GM21360 (cell line): ENCODE data around the gene ASB7.
"Not testable (repeated sequence)": the region's sequence is repeated elsewhere in the genome, so short reads cannot be mapped to it uniquely, and the experiment has no call there.

ENCODE experiments used
- ATAC-seq: cut with Tn5 transposase; IDR thresholded peaks from one replicate; pipeline ENCODE4 v1.9.1; 2021; ENCODE audit warnings: mild to moderate bottlenecking, moderate library complexity; ENCODE audit not compliant: unreplicated experiment

ASB7 gene

DNA sequence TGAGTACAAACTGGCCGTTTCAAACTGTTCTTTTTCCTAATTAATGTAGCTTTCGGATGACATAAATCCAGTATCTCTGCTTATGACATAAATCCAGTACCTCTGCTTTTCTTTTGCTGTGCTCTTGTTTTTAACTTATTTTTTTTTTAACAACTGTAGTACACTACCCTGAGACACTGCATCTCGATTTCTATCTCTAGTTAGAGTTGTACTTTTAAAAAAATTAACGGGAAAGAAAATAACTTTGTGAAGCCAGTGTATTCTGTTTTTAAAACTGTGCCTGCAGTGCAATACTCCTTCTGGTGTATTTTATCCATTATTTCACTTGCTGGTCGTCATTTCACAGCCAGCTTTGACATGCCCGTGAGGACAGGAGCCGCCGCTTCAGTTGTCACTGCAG, 46.6 kb downstream of the ASB7 start:
- no peak for ATAC-seq

DNA sequence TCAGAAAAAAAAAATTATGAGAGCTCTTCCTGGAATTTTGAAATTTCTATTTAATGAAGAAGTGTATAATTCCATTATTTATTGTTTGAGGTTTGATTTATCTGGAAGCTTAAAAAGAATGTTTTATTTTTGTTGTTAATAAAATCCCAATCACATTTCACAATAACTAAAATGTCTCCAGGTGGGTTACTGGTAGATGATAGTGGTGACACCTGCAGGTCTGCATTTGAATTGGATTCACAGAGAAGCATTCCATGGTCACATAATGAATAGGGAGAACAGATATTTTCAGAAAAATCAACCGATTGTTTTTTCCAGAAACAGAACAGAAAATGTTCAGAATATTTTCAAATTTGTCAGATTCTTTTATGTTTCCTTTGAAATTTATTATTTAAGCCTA, 48.3 kb downstream of the ASB7 start:
- no peak for ATAC-seq

DNA sequence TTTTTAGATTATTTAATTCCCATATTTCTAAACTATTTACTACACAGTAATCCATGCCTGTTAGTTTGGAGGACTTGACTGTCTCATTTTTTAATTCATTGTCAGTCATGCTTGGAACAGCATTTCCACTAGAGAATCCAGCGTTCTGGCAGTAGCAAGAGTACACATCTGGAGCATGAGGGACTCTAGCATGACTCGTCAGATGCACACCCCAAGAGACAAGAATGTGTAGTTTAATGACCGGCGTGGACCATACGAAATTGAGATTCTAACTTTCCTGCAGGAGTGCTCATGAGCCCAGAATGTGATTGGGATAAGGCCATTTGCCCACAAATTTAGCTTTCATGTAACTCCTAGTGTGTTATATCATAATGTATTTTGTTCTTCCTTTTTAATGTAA, 48.9 kb downstream of the ASB7 start:
- no peak for ATAC-seq

DNA sequence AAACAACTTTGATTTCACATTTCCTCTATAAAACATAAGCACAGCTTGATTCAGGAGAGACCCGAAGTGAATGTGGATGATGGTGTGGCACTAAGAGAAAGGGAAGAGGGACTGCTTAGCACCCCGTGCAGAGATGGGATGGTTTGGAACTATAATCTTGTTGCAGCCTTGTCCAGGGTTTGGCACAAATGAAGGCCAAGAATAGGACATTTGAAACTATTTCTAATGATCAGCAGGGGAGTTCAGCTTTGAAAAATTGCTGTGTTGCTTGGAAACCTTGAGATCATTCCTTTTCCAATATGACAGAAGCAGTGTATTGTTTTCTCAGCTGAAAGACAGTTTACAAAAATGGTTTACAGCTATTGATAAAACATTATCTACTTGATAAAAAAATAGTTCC, 49.7 kb downstream of the ASB7 start:
- no peak for ATAC-seq

DNA sequence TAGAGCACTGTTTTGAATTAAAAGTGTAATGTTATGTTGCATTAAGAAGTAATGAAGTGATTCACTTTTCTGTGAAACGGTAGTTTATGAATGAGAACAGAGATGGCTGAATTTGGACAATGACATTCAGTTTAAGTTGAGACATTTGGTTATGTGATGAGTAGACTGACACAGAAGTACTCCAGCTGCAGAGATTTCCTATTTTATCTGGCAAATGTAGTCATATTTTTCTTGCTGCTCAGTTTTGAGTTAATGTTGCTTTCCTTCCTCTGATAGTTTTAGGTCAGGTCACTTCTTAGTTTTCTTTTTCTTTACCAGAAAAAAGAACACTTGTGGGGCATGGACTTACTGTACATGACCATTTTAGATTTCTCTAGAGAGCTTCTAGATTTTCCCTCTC, 51.2 kb downstream of the ASB7 start:
- ATAC-seq: no peak

DNA sequence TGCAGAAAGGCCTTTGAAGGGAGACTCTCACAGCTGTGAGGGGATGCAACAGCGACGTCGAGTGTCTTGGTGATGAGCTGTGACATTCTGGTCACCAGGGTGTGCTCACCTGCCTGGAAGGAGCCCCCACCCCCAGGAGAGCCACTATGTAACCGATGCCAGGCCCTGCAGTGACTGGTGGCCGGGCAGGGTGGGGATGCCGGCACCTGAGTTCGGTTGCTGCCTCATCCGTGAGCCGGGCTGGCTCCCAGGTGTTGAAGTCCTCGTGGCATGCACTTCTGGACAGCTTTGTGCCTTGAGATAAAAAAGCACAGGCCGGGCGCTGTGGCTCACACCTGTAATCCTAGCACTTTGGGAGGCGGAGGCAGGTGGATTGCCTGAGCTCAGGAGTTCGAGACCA, 56.5 kb downstream of the ASB7 start:
- ATAC-seq: no peak

DNA sequence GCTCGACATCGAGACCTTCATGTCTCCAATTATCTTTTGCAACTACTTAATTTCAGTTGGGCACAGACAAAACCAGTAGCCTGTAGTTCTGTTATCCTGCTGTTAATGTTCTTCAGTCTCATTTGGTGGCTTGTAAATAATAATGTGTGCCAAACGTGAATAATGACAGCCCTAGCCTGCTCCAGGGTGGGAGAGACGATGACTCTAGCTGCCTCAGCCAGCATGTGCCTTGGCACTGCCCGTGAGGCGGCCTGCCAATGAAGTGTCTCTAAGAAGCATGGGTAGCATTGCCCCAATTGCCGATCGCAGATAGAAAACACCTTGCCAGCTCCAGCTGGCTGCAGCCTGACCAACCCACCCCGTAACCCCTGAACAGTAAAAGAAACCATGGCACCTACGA, 58.8 kb downstream of the ASB7 start:
- no peak for ATAC-seq

DNA sequence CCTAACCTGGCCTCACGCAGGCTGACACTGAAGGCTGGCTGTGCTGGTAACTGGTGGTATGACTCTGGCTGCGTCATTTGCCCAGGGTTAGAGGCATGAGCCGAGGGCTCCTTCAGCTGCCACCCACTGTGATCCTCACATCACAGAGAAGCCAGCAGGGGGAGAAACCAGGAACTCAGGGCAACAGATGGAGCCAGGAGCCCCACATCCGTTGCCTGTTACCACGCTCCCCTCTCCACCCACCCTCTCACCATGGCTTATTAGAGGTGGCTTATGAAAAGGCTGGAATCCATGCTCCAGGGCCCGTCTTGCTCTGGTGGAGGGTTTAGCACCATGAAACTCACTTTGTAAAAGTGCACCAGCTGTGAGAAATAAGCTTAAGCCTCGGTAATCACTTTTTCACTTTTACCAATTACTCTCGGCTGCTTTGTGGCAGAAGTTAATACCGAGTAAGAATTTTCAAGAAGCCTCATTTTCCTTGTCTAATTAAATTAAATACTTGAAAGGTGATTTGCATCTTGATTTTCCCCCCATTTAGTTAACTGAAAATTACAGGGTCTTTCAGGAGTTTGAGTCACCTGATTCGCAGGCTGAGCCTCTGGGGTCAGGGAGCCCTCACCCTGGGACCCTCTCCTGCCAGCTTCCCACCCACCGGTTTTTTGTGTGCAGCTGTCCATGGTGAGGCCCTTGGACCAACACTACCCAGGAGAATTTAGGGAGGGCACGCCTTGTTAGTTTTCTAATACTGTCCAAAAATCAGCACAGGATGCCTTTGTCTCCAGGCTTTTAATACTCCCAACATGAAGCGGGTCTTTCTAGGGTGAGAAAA, 60.9 kb downstream of the ASB7 start:
- ATAC-seq: no peak

DNA sequence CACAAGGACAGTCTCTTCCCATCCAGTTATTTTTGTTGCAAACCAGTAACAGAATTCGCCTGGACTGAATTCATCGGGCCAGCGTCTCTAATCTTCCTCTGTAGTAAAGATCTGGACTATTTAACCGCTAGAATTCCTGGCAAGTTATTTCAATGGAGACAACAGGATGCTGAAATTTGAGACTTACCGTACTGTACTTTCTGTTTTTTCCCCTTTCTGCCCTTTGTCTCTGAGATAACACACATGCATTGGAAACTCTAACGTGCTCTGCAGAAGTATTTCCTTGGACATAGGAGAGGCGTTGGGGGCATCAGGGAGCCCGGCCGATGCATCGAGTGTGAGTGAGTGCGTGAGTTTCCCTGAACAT, 61.5 kb downstream of the ASB7 start:
- no peak for ATAC-seq

DNA sequence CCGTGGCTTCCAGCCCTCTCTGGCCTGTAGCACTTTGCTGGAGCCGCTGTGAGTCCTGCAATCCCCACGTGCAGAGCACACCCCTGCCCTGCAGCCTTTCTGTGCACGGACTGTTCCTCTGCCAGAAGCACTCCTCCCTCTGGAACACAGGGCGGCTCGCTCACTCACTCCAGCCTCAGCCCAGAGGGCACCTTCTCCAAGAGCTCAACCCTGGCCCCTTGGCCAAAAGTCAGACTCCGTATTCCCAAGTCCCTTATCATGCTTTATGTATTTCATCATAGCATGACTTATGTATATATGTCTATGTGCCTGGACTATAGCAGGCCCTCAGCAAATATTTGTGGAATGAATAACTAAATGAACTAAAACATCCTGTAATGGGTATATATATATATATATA, 63.2 kb downstream of the ASB7 start:
- ATAC-seq: no peak

DNA sequence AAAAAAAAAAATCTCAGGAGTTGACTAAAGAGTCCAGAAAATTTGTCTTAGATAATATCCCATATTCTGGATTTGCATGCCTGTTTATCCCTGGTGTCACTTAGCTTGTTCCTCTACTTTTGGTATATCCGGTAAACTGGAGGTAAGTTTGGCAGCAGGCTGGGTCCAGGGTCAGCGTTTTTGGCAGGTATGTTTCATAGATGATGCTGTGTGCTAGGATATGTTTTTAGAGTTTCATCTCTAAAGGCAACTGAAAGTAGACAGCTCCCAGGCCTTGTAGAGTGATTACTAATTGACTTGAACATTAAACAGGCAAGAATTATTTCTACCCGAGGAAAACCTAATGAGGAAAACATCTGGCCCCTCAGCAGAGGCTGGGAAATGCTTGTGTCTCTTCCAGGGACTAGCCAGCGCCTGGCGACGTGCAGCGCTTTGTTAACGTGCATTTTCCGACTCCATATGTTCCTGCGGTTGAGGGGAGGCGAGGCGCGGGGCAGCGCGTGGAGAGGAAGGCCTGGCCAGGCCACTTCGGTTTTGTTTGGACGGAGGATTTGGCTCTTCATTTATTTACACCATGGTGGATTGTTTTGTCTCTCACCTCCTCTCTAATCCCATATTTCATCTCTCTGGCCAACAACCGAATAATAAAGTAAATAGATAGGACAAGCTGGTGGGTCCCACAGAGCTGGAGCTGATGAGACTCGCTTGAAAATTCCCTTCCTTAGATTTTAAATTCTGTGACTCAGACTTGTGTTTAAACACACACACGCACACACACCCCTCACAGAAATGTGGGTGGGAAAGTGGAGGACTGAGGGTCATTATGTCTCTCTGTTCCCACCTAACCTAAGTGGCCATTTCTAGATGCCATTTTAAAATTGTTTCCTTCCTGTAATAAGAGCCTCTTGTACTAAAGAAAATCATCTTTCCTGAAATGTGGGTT, 65.3 kb downstream of the ASB7 start:
- ATAC-seq: no peak

DNA sequence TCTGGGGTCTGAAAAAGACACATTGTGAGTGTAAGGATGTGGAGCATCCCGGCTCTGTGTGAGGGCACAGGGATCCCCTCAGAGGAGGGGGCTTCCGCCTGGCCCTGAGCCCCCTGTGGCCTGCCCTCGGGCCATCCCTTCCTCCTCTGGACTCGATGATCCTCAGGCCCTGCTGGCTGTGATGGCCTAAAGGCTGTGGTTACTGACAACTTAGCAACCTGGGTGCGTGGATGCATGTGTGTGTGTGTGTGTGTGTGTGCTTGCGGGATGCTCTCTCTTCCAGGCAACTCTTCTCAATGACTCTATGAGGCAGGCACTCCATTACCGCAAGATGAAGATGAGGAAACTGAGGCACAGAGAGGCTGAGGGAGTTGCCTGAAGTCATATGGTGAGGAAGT, 66.0 kb downstream of the ASB7 start:
- no peak for ATAC-seq

DNA sequence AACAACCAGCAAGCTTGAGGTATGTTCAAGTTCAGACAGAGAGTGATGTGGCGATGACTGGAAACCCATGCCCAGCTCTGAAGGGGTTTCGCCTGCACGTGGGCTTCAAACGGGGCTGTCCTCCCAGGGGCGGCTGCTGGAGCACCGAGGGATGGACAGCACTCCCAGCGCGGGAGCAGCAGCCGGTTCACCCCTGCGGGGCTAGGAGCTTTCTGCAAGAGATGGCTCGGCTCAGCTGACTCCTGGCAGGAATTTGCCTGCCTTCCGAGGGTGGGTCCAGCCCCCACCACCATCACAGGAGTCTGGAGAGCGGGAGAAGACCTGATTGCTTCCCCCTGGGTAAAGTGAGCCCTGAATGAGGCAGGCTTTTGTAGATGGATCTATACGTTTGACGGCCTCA, 66.9 kb downstream of the ASB7 start:
- no peak for ATAC-seq

DNA sequence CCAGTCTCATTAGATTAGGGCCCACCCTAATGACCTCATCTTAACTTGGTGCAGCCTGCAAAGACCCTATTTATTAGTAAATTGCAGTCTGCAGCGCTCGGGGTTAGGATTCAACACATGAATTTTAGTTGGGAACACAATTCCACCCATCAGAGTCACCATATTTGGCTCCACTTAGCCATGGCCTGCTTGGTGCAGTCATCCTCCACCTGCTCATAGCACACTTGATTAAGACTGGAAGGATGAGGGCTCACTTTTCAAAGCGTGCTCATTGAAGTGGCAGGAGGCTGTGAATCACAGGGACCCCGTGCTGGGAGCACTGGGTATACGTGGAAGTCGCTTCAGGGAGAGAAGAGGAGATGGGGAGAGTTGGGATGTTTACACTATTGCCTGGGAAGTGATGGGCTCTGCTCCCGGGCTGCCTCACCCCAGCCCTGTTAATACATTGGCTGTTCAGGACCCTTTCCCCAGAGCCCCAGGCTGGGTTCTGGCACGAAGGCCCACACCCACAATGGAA, 68.2 kb downstream of the ASB7 start:
- ATAC-seq: no peak

DNA sequence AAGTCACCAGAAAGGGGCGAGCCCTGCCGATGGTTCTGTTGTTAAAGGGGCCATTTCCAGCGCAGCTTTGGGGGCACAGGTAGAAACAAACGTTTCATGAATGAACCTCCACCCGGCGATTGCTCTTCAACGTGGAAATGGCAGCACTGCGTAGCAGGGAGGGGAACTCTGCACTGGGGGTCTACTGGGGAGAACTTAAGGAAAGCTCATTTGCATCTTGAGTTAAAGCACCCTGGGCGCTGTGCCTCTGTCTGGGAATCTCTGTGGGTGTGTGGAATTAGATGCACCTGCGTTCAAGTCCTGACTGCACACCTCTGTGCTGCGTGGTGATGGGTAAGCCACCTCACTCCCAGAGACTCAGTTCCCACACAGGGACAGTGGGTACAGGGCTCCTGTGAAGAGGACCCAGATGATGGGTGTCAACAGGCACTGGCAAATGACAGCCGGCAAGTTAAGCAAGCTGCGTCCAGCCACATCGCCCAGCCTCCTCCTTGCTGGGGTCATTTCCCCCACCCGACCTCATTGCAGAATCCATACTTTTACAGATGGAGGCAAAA, 68.8 kb downstream of the ASB7 start:
- ATAC-seq: no peak

DNA sequence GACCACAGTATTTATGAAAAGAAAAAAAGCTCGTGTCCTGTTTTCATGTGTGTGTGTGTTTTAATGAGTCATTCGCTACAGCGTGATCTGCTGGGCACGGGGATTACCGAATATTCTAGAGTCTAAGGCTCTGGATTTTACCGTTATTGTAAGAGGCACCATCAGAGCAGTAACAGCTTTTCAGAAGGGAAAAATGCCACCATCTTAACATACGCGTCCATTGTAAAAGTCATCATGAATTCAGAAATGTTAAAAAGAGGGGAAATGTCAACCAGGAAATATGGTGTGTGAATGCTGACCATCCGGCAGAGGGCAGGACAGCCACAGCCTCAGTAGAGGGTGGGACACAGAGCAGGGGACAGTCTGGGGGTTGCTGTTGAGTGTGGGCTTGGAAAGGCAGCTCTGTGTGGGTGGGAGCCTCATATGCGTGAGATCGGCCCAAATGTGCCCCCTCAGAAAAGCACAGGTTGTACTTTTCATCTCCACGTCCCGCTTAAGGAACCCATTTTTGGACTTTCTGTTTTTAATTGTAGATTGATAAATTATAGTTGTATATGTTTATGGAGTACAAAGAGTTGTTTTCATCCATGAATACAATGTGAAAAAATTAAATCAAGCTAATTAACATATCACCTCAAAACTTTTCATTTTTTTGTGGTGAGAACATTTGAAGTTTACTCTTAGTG, 69.6 kb downstream of the ASB7 start:
- ATAC-seq: no peak

DNA sequence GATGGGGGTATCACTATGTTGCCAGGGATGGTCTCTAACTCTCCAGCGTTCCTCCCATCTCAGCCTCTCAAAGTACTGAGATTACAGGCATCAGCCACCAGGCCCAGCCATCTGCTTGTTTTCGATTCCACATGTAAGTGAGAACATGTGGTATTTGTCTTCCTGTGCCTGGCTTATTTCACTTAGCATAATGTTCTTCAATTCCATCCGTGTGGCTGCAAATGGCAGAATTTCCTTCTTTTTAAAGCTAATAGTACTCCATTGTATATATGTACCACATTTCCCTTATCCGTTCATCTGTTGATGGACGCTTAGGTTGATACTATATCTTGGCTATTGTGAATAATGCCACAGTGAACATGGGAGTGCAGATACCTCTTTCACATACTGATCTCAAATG, 70.6 kb downstream of the ASB7 start:
- ATAC-seq: no peak

DNA sequence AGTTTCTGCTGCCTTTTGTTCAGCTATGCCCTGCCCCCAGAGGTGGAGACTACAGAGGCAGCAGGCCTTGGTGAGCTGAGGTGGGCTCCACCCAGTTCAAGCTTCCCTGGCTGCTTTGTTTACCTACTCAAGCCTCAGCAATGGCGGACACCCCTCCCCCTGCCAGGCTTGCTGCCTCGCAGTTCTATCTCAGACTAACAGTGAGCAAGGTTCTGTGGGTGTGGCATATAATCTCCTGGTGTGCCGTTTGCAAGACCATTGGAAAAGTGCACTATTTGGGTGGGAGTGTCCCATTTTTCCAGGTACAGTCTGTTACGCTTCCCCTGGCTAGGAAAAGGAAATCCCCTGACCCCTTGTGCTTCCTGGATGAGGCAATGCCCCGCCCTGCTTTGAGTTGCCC, 76.8 kb downstream of the ASB7 start:
- ATAC-seq: not testable (repeated sequence)

DNA sequence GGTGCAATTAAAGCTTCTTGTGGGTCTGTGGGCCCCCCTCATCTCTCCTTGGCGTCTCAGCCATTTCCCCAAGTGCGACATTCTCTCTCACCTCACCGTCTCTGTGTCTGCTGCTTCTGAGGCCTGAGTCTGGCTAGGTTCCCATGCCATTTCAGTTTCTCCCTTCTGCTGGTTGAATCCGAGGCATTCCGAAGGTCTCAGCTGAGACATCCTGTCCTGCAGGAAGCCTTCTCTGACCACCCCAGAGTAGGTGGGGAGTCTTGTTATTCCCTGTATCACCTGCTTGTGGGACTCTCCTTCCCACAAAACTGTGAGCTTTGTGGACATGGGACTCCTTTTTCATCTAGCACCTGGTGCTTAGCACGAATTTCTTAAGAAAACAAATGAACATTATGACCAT, 78.3 kb downstream of the ASB7 start:
- no peak for ATAC-seq

DNA sequence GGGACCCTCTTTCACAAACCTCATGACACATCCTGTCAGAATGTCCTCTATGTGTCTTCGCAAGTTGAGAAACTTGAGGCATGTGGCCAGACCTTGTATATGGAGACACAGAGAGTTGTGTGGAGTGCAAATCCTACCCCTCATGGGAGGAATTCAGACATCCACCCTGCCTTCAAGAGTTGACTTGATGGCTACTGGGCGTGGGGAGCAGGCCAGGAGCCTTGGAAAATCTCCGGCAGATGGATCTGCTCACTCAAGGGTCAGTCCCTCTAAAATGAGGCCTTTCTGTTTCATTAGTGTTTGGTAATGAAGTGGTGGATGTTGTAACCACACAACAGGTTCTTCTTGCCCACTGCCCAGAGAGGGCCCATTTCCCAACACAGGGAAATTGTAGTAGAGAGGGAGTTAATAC, 79.0 kb downstream of the ASB7 start:
- ATAC-seq: no peak

DNA sequence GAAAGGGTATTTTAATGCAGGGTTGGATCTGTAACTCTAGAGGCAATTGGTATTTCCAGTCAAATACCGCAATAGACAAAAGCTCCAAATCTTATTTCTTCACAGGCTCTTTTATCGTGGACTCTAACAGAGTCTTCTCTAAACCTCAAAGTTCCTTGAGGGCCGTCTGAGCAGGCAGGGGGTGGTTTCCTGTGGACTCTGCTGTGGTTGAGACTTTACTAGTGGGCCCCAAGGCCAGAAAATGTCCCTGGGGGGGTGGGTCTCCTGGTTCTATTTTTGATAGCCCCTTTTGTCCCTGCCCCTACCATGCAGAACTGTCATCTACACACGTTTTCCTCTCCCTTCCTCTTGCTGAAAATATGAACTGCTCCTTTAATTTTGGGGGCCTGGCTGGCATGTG, 80.1 kb downstream of the ASB7 start:
- ATAC-seq: no peak
